GM12891 (cell line): ENCODE measurements around the gene TBATA.

Experiments used
- PAX5 ChIP-seq: IDR thresholded peaks from 2 replicates; pipeline ENCODE4 v1.6.1; 2011; ENCODE audit warnings: low read length, moderate library complexity, mild to moderate bottlenecking; ENCODE audit not compliant: insufficient read depth, severe bottlenecking
- POLR2A ChIP-seq: IDR thresholded peaks from 2 replicates; pipeline ENCODE4 v1.6.1; 2011; ENCODE audit warnings: low read depth, low read length, control low read depth
- POLR2AphosphoS5 ChIP-seq: IDR thresholded peaks from 2 replicates; pipeline ENCODE4 v1.6.1; 2011; ENCODE audit warnings: low read depth, low read length, control low read depth
- SPI1 ChIP-seq: IDR thresholded peaks from 2 replicates; pipeline ENCODE4 v1.6.1; 2011; ENCODE audit warnings: low read depth, low read length, control low read depth
- TAF1 ChIP-seq: IDR thresholded peaks from 2 replicates; pipeline ENCODE4 v1.6.1; 2011; ENCODE audit warnings: low read depth, low read length, control low read depth

DNA sequence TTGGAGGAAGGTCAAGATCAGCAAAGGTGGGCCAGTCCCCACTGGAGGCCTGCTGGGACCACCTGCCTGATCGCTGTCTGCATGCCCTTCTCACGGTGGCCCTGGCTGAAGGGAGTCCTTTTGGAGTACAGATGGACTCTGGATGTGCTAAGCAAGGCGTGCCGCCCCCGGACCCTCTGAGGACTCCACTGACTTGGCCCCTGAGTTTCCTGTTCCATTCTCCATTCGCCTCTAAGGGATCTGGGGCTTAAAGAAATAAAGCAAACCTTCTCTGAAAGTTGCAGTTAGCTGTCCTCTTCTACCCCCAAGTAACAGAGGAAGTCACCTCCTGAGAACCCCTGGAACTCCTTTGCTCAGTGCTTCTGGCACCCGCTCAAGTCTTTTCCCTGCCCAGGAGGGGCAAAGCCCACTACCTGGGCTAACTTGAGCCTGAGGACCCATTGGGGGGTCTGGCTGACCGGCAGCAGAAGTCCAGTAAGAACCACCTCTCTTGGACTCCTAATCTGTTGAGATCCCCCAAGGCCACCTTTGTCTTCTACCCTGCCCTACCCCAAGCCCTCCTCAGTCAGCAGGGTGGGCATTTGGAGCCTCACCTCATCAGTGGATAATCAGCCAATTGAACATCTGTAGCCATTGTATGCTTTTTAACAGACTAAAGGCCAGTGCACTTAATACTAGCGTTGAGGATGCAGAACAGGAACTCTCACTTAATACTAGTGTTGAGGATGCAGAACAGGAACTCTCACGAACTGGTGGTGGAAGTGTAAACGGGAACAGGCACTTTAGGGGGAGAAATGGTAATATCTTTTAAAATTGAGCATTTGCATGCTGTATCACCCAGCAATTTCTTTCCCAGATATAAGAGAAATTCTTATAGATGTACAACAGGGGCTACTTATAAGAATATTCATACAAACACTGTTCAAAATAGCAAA is 2.2 kb downstream of the TBATA start:
- TF ChIP-seq POLR2AphosphoS5 (no peak), POLR2A (no peak), TAF1 (no peak), SPI1 (no peak), PAX5 (no peak)
